ELF-1 (cell line): ENCODE results near the gene MKRN3.

ENCODE experiments used
- DNase-seq: peaks from one replicate; pipeline ENCODE4 v3.0.0-alpha.2; 2016; ENCODE audit warnings: low read depth, low spot score

MKRN3 gene

DNA sequence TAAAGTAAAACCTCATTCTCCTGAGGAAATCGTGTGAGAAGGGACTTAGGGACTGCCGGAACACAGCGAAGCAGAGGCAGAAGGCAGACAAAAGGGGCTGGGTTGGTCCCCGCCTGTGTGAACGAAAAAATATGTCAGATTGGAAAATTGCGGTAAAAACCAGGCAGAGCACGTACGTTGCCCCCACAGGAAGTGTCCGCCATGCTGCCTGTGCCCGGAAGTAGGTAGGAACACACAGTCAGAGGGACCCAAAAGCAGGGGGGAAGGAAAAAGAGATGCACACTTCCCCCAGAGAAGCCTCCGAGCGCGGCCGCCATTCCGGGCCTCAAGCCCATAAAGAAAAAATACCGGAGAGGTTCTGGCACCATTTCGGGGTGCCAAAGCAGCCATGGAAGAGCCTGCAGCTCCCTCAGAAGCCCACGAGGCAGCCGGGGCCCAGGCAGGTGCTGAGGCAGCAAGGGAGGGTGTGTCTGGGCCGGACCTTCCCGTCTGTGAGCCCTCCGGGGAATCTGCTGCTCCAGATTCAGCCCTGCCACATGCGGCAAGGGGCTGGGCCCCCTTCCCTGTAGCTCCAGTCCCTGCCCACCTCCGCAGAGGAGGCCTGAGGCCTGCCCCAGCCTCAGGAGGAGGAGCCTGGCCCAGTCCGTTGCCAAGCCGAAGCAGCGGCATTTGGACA, at the start of gene MKRN3:
Gene MKRN3 (plus strand): TSS at position 280 of the 676 bp plus-strand sequence. CDS start 109 bp downstream, at position 389.
- no peak for DNase-seq

DNA sequence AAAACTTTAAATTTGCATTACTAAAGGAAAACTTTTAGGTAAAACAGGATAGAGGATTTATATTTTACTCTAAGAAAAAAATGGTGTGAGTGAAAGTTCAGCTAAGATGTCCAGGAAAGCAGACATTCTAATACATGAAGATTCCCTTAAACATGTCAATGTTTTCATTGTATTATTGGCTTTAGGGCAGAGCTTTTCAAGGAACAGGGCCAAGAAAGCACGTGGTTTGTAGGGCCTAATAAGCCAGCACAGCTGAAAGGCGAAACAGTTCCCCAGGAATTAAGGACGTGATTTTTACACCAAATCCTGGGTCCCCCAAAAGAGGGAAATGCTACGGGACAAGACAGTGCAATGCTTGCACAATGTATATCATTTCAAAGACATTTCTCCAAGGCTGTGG, 48.6 kb upstream of the MKRN3 start:
- no peak for DNase-seq

DNA sequence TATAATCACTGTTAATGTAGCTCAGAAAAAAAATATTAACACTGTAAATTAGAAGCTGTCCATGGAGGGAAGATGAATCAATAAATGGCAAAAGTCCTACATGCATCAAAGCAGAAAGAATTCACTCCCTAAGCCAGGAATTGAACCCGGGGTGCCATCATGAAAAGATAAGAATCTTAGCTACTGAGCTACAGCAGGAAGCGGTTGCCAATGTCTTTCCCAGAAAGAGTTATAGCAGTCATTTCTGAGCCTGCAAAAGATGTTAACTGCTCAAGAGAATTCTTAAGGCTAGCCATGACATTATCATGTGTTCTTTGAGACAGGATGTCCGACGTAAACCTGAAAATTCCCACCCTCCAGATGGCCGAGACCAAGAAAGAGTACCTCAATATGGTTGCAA, 47.4 kb upstream of the MKRN3 start:
- DNase-seq = no peak

- no peak for DNase-seq
Measured at GRCh38 chr15:23524816-23525215, 40.7 kb upstream of the MKRN3 start.

DNA sequence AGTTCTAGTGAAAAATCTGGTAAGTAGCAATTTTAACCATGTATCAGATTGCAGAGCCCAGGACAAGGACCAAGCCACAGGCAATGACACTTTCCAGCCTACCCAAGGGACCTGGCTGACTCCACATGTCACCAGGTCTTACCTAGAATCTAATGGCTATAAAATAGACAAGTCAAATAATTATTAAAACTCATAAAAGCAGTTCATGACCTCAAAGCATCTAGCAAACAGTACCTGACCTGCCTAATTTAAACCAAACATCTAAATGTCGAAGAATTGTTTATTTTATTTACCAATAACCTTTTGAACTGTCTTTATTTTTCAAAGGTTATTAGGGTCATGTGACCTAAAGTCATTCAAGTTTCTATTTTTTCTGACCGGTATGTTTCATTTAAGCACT, 35.6 kb upstream of the MKRN3 start:
- no peak for DNase-seq

DNA sequence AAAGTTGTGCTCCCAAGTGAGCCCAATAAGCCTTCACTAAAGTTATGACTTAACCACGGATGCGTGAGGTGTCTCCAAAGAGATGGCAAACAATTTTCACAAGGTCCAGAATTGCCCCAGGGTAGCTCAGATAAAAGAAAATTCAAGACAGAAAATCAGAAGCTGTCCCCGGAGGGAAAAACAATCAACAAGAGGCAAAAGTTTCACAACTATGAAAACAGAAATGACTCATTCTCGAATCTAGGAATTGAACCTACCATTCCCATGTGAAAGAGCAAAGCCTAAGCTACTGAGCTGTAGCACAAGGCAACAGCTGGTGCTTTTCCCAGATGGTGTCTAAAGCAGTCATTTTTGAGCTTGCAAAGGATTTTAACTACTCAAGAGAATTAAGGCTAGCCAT, 33.5 kb upstream of the MKRN3 start:
- DNase-seq = no peak

DNA sequence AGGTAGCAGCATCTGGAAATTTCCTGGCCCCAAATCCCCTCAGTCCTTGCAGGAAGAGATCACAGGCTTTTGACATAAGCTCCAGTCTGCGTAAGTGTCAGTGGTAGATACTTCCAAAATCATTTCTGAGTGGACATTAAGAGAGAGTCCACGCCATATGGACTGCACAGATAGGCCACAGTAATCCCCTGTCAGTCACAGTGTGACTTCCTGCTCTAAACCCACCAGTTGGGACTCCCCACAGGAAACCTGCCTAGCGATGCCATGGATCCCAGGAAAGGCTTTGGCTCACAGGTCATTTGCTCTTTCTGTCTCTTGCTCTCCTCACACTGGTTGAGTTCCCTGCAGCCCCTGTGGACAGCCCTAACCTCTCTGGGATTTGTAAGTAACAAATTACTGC, 28.8 kb upstream of the MKRN3 start:
- DNase-seq = no peak

GRCh38 chr15:23538648-23539047, 26.8 kb upstream of the MKRN3 start:
- peak; percentile 3 for DNase-seq

- DNase-seq = no peak
Measured at GRCh38 chr15:23539892-23540291, 25.6 kb upstream of the MKRN3 start.

GRCh38 chr15:23546158-23546557, 19.3 kb upstream of the MKRN3 start:
- no peak for DNase-seq

- no peak for DNase-seq
Measured at GRCh38 chr15:23548071-23548470, 17.4 kb upstream of the MKRN3 start.

DNA sequence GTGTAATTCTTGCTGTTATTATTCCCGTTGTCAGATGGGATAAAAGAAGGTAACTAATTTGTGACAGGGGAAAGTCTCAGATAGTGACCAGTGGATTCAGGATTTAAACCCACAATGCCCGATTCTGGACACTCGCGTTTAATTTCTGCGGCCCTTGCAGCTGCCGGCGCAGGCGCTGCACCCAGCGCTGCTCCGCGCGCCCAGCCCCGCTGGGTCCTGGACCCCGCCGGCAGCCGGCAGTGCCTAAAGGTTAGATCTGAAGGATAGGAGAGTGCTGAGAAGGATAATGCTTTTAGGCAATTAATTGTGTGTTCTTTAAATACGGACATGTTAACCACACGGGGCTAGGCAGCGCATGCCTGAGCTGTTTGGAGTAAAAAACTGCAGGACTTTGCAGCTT, 3.6 kb upstream of the MKRN3 start:
- no peak for DNase-seq

DNA sequence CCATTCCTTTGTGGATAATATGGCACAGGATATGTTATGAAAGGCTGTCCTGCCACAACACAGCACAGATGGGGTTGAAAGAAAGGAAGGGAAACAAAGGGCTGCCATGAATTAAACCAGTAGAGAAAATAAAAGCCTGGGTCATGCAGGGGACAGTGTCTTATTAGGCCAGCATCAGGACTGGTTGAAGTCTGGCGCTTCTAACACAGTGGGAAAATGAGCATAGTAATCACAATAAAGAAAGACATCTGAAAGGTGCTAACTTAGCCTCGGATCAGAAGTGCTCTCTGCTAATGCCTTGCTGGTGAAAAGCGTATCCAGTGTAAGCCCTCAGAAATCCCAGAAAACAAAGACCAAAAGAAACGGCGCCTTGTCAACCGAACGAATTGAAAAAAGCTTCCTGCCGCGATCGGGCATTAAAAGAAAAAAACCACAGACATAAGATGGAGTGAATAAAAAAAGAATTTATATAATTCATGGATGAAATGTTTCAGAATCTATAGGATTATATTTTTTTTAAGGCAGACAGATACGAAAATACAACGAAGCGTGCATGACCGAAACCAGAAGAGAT, 566 bp upstream of the MKRN3 start:
- no peak for DNase-seq

DNA sequence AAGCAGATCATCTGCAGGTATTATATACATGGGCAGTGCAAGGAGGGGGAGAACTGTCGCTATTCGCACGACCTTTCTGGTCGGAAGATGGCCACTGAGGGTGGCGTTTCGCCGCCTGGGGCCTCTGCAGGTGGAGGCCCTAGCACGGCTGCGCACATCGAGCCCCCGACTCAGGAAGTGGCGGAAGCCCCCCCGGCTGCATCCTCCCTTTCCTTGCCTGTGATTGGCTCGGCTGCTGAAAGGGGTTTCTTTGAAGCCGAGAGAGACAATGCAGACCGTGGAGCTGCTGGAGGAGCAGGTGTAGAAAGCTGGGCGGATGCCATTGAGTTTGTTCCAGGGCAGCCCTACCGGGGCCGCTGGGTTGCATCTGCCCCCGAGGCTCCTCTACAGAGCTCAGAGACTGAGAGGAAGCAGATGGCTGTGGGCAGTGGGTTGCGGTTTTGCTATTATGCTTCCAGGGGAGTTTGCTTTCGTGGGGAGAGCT, 639 bp downstream of the MKRN3 start:
- no peak for DNase-seq

- no peak for DNase-seq
Measured at GRCh38 chr15:23566651-23567050, 1.2 kb downstream of the MKRN3 start.

DNA sequence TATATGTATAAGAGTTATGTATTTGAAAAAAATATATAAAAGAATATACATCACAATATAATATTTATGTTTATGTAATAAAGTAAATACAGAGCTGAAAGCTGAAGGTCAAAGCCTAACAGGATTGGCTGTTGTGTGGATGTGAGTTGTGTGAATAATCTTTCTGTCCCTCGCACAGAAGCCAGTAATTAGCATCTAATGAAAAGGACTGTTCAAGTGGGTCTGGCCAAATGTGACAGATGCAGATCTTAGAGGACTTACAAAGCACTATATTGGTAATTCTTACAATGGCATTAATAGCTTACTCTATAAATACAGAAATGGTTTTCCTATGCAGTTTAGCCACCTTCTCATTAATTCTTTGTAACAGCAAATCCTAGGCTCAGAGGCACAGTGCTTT, 2.4 kb downstream of the MKRN3 start:
- no peak for DNase-seq

GRCh38 chr15:23569151-23569925, 3.9 kb downstream of the MKRN3 start:
- no peak for DNase-seq

DNA sequence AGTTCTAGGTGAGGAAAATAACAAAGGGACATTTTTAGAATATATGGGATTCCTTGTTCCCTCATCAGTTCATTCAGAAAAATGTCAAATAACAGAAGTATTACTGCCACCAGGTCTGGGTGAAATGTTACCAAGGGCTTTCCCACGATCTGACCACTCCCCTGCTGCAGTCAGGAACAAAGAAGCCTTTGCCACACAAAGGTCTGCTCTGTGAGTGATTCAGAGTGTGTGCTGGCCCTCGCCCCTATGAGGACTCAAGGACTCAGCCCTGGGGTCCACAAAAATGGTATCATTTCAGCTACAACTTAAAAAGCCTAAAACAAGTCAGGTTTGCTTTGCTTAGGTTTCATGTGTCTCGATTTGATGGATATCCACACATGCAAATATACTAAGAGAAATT, 5.0 kb downstream of the MKRN3 start:
- peak; percentile 4 for DNase-seq

DNA sequence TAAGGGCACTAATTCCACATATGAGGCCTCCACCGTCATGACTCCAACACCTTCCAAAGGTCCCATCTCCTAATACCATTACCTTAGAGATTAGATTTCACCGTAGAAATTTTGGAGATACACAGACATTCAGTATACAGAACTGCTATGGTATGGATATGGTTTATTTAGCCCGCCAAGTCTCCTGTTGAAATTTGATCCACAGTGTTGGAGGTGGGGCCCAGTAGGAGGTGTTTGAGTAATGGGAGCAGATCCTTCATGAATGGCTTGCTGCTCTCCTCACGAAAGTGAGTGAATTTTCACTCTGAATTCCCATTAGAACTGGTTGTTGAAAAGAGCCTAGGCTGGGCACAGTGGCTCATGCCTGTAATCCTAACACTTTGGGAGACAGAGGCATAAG, 7.4 kb downstream of the MKRN3 start:
- DNase-seq = no peak

DNA sequence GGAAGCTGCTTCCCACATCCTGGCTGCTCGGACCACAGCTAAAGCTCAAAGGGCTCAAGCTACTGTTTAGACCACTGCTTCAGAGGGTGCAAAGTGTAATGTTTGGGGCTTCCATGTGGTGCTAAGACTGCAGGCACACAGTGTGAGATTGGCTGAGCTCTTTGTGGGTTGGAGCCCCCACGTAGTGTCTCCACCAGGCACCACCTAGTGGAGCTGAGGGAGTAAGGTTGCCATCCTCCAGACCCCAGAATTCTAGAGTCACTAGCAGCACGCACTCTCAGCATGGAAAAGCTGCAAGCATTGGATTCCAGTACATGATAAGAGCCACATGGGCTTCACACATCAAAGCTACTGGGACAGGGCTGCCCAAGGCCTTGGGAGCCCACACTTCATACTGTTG, 9.3 kb downstream of the MKRN3 start:
- DNase-seq = no peak

DNA sequence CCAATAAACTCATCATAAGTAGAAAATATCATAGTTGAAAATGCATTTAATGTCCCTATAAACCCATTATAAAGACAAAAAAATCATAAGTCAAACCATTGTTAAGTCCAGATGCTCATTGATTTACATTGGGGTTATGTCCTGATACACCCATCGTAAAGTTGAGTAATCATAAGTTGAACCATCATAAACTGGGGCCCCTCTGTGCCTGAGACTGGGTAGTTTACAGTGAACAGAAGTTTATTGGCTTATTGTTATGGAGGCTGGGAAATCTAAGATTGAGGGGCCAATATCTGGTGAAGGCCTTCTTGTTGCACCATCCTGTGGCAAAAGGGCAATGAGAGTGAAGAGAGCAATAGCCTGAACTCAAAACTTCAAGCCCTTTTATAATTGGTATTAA, 10.6 kb downstream of the MKRN3 start:
- no peak for DNase-seq

DNA sequence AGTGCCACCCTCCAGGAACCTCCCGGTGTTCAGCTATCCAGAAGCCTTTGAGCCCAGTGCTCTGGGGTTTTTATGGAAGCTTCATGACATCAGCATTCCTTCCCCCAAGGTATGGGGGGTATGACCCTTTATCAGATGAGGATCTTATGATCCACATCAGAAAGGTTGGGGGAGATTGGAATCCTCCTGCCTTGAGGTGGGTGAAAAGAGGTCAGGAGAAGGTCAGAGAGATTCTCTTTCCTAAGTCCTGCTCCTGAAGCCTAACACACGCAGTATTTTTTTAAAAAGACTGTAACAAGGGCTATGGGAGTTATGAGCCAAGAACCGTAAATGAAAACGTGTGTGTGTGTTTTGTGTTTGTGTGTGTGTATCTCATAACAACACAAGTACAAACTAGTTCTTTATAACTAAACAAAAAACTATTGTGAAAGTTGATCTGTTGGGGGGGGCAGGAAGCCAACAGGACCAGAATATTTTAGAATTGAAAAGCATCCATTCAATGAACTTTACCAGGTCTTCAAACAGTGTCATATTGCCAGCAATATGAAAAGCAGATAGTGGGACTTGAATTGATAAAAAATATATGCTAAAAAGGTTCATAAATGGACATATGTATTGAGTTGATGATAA, 13.2 kb downstream of the MKRN3 start:
- no peak for DNase-seq
